ENCODE results near the gene CACNA1H. TPM values are rescaled to one million over a fixed set of nuclear protein-coding genes. Genes with fewer than 3 reads are reported as not detected.
"Not testable (repeated sequence)": the region's sequence is repeated elsewhere in the genome, so short reads cannot be mapped to it uniquely, and the experiment has no call there.

The CACNA1H gene
- polyA plus RNA-seq, 3 donors: 27.6 to 32.8 (median 28.7) TPM

GRCh38 chr16:1174477-1175357, 21.8 kb downstream of the CACNA1H start:
- no peak for DNase-seq

- no peak for DNase-seq
Observed at GRCh38 chr16:1175566-1176279, 22.8 kb downstream of the CACNA1H start.

GRCh38 chr16:1176280-1176897, 23.5 kb downstream of the CACNA1H start:
- DNase-seq: no peak

GRCh38 chr16:1177053-1177452, 24.1 kb downstream of the CACNA1H start:
- no peak for DNase-seq

GRCh38 chr16:1177750-1178149, 24.8 kb downstream of the CACNA1H start:
- DNase-seq: no peak

GRCh38 chr16:1178295-1178910, 25.5 kb downstream of the CACNA1H start:
- DNase-seq: no peak

- DNase-seq: no peak
Observed at GRCh38 chr16:1180549-1181403, 27.9 kb downstream of the CACNA1H start.

GRCh38 chr16:1181404-1182315, 28.8 kb downstream of the CACNA1H start:
- DNase-seq: no peak

GRCh38 chr16:1182316-1182671, 29.4 kb downstream of the CACNA1H start:
- peak; percentile 89 for DNase-seq

GRCh38 chr16:1182950-1183907, 30.3 kb downstream of the CACNA1H start:
- peak; percentile 82 for DNase-seq

- no peak for DNase-seq
Observed at GRCh38 chr16:1184156-1184868, 31.4 kb downstream of the CACNA1H start.

- DNase-seq: no peak
Observed at GRCh38 chr16:1184980-1185379, 32.1 kb downstream of the CACNA1H start.

- DNase-seq: not testable (repeated sequence)
Observed at GRCh38 chr16:1185460-1186207, 32.7 kb downstream of the CACNA1H start.

GRCh38 chr16:1188432-1189189, 35.7 kb downstream of the CACNA1H start:
- no peak for DNase-seq

- DNase-seq: no peak
Observed at GRCh38 chr16:1189455-1189854, 36.5 kb downstream of the CACNA1H start.

GRCh38 chr16:1190789-1191188, 37.9 kb downstream of the CACNA1H start:
- not testable (repeated sequence) for DNase-seq

All from renal pelvis (tissue), 4 donors.